Neural cell (in vitro differentiated cells): ENCODE measurements around the gene HPD.

Experiments
- EZH2 ChIP-seq: fragments of 200-600, 300-800 bp; shearing (Covaris generic), sonication (generic); IDR thresholded peaks from 2 replicates; pipeline ENCODE4 v1.6.1; 2014; ENCODE audit warnings: antibody characterized with exemption, low read length, borderline replicate concordance, mild to moderate bottlenecking; ENCODE audit not compliant: insufficient read depth, poor library complexity, severe bottlenecking
- MXI1 ChIP-seq: fragments of 450-650 bp; conservative IDR thresholded peaks from 2 replicates; pipeline ENCODE4 v1.6.1; 2014; ENCODE audit warnings: antibody characterized with exemption, mild to moderate bottlenecking; ENCODE audit not compliant: poor library complexity, severe bottlenecking
- POLR2AphosphoS5 ChIP-seq: IDR thresholded peaks from 2 replicates; pipeline ENCODE4 v1.6.1; 2012
- REST ChIP-seq: IDR thresholded peaks from 2 replicates; pipeline ENCODE4 v1.6.1; 2012; ENCODE audit warnings: borderline replicate concordance
- TF ChIP-seq, protein P1 (sequence below): fragments of 450-650 bp; IDR thresholded peaks from 2 replicates; pipeline ENCODE4 v1.5.1; 2014; ENCODE audit warnings: antibody characterized with exemption, mild to moderate bottlenecking, moderate library complexity; ENCODE audit not compliant: poor library complexity, severe bottlenecking

DNA sequence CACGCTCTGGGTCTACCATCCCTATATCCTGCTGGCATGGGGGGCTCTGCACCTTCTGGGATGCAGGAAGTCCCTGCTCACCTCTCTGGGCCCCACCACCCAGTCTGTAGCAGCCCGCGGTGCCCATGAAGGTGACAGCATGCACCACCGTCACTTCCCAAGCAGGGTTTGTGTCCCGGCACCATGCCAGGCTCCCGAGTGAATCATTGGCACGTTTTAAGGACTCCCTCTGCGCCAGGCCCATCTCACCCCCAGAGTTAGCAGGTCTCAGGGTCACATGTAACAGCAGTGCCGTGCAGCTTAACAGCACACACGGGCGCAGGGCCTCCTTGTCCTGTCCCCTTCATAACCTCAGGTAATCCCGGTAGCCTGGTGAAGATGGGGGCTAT lies 34.9 kb downstream of the HPD start:
- TF ChIP-seq, protein P1, sequence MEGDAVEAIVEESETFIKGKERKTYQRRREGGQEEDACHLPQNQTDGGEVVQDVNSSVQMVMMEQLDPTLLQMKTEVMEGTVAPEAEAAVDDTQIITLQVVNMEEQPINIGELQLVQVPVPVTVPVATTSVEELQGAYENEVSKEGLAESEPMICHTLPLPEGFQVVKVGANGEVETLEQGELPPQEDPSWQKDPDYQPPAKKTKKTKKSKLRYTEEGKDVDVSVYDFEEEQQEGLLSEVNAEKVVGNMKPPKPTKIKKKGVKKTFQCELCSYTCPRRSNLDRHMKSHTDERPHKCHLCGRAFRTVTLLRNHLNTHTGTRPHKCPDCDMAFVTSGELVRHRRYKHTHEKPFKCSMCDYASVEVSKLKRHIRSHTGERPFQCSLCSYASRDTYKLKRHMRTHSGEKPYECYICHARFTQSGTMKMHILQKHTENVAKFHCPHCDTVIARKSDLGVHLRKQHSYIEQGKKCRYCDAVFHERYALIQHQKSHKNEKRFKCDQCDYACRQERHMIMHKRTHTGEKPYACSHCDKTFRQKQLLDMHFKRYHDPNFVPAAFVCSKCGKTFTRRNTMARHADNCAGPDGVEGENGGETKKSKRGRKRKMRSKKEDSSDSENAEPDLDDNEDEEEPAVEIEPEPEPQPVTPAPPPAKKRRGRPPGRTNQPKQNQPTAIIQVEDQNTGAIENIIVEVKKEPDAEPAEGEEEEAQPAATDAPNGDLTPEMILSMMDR = no peak
- TF ChIP-seq POLR2AphosphoS5 (no peak), EZH2 (no peak), MXI1 (no peak), REST (no peak)
